GM18502 (cell line): ENCODE results near the gene TECTB.
A peak's percentile ranks its signal among the peaks of the same experiment; 100 is the strongest.

Experiments used
- ATAC-seq: cut with Tn5 transposase; IDR thresholded peaks from one replicate; pipeline ENCODE4 v1.9.1; 2021; ENCODE audit warnings: mild to moderate bottlenecking; ENCODE audit not compliant: unreplicated experiment, poor library complexity

The TECTB gene

DNA sequence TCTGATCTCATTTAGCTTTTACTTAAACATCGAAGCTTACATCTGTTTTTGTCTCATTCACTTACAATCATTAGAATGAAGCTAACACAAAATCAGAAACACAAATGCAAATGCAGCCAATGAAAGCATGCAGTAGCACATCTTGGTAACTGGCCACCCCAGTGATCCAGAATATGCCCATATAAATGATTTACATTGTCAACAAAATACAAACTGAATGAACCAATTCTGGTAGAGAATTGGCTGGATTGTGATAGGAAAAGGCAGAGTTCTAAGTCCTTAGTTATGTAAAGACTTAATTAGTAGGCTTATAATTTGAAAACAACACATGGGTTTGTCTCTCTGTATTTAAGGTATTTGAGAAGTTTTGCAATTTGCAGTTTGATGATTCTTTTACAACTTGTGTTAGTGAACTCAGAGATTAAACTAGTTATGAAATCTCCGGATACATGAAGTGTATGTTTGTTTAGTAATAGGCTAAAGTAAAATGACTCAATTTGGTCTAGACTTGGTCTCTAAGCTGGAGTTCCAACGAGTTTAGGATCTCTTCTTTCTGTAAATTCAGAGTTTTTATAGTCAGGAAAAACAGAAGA lies 21.2 kb downstream of the TECTB start:
- ATAC-seq, result no peak

DNA sequence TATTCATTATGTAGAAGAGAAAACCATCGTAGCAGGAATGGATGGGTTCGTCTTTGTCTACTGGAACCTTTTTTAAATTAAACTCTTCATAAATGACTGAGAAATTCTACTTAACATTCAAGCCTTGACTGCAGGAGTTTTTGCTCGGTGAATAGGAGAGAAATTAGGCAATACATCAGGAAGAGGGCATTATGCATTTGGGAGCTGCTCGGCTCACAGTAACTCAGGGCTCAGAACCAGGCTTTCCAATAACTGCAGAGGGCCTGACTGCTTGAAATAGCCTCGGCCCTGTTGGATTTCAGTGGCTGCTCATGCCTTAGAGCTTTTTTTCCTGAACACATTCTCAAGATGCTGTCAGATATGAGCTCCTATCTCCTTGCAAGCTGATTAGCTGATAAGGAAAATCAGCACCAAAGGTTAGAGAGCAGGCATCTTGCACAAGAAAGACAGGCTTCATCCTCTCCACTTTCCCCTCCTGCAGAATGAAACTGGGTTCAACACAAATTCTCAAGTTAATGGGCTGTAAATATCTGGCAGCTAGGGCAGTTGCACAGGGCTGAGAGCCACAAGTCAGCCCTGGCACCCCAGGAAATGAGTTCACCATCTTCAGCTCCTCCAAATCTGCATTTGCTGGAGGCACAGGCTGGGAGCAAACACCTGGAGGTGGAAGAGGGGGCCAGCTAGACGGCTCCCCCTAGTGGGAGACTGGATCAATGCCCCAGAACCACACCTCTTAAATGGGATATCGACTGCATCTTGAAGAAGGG lies 24.3 kb downstream of the TECTB start:
- peak; percentile 78 for ATAC-seq

DNA sequence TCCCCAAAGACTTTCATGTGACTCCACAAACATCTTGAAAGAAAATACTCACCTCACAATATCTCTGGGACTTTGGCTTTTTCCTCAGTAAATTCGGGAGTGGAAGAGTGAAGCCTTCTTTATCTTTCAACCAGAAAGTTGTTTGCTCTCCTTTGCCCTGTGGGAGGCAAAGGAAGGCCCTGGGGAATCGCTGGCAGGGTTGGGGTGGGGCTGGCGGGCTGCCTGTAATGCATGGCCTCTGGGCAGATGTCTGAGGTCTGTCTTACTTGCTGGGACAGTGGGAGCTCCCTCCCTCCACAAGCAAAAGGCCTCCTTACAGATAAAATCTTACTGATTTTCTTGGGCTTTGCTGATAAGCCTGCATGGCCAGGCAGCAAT lies 24.9 kb downstream of the TECTB start:
- no peak for ATAC-seq

DNA sequence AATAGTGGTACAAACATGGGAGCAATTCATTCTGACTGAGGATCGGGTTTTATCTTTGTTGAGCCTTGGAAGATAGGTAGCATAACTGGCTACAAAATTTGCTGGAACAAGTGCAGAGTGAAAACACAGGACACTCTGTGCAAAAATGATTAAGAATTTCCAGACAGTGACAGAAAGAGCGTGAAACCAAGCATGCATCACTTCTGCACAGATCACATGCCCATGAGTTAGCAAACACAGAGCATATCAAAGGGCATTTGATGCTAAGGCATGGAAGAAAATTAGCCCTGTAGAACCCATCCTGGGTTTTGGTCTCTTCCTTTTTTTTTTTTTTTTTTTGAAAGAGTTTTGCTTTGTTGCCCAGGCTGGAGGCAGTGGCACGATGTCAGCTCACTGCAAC lies 28.3 kb downstream of the TECTB start:
- ATAC-seq, result no peak

DNA sequence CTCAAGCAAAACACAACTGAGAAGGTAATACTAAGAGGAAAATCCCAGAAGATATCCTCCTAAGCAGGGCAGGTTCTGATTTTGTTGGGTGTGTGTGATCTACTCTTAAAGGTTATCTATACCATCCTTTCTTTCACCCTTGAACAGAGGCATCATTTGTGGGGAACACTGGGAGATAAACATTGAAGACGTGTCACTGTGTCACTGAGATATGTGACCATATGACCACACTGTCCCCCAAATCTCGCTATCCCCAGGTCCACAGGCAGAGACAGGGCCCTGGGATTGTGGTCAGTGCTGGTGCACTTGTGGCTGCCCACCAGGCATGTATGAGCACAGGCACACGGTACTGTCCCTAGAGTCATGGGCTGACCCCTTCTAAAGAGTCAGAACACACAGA lies 30.0 kb downstream of the TECTB start:
- ATAC-seq, result no peak

DNA sequence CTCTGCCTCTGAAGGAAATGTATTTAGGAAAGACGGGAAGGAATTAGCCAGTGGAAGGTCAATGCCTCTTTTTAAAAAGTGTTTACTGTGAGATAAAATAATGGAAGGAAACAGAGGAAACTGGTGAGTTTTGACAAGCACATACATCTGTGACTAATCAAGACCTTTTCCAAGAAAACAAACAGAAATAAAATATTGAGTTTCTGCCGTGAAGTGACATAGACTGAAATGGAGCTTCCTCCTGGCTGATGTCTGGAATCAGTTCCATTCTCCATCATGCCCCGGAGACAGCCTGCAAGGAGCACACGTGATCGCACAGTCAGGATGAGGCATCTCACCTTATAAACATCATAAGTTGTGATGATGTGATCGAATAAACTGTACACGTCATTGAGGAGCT lies 30.7 kb downstream of the TECTB start:
- no peak for ATAC-seq

DNA sequence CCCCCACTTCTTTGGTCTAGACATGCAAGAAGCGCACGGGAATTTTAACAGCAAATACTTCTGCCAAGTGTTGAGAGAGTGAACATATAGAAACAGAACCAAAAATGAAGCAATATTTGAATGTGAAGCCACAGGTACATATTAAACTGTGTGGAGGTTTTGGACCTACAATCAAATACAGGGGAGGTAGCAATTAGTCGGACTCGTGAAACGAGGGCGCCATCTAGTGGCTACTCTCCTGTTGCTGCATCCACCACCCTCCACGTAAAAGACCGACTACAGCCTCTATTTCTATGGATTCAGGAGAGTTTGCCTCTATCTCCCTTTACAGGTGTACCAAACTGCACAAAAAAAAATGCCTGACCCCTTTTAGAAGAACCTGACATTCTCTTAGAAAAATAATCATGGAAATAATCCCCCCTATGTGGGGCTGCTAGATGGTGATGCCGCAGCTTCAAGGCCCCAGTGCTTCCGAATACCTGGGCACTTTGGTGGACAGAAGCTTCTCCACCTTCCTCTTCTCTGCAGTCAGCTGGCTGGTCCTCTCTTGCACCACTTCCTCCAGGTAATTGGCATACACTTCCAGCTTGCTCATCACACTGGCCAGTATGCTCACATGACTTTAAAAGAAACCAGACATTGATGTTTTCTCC lies 31.7 kb downstream of the TECTB start:
- ATAC-seq, result peak; percentile 84

DNA sequence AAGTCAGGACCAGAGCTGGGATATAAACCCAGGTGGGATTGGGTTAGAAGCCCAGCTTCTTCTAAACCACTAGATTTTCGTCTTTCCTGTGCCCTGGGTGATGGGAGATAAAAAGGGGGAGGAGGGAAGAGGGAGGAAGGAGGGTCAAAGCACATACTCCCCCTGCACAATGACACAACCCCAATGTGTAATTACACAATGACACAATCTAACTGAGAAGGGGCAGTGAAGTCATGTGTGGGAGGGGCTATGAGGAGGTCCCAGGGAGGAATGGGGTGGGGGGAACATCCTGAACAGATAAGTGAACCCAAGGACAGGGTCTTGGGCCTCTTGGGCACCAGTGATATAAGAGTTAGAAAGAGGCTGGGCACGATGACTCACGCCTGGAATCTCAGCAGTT lies 44.5 kb downstream of the TECTB start:
- no peak for ATAC-seq

DNA sequence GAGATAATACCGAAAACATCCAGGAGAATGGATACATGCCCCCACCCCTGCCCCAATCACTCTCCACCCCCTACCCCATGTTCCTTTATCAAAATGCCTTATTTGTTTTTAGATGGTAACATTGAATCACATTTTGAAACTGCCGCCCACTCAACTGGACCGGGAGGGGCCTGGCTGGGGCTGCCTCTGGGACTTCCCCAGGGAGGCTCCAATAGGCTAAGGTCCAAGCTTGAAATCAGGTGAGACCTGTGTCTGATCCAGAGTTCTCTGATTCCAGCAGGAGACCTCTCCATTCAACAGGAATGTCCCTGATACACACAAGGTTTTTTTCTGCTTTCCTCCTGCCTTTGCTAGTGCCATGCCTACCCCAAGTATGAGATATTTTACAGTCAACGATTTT lies 47.0 kb downstream of the TECTB start:
- ATAC-seq, result no peak

DNA sequence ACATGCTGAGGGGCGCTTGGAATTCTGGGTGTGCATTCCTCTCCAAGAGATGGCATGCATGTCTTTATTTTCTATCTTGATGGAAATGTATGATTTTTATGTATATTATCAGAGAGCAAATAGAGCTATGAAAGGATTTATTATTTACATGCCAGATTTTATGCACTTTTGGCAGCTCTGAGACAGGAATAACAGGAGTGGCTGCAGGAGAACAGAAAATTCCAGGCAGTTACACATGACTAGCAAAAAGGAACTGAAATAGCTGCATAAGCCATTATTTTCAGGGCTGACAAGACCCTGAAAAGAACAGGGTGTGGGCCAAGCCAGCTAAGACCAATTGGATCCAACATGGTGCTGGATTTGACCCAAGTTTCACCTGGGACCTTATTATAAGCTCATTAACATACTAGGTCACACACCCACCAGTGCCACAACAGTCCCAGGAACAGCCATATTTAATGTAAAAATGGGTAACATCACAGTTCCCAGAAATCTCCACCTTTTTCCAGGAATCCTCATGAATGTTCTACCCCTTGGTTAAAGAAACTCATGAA lies 47.5 kb downstream of the TECTB start:
- no peak for ATAC-seq

DNA sequence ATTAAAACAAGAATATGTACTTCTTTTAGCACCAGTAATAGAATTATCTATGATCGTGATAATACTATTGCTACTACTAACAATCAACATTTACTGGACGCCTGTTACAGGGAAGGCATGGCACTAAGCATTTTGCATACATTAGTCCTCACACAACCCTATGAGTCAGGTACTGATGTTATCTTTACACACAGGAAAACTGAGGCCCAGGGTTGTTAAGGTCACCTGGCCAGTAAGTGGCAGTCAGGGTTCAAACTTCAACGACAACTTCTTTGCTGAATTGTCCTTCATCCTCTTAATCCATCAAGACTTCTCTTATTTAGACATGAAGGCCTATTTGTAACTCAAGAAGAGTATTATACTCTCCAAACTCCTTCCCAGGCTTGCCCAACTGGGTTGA lies 48.8 kb downstream of the TECTB start:
- no peak for ATAC-seq

DNA sequence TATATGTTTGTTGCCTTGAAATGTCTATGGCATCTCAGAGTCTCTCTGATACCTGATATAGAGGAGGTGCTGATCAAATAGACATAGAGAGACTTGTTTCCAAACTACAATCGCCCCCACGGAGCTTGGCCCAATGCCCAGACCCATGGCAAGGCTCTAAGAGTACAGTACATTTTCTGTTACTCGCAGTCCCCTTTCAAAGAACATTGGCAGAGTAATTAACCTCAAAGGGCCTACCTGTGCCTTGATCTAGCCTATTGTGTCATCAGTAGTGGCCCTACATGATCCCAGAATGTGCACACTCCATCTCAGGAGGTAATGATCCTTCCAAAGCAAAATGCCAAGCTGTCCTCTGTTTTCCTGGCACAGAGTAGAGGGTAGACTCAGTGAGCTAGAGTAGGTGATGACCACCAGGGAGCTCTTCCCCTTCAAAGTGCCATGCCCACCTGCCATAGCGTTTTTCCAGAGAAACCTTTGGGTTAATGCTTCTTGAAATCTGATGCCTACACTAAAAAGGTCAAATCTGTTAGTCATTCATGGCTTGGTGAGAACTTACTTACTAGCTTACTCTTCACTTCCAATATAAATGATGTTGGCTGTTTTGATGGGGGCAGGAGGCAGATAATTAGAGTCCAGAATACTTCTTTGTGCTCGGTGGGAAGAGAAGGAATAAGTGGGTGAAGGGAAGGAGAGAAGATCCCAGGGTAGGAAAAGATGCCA lies 49.5 kb downstream of the TECTB start:
- no peak for ATAC-seq

DNA sequence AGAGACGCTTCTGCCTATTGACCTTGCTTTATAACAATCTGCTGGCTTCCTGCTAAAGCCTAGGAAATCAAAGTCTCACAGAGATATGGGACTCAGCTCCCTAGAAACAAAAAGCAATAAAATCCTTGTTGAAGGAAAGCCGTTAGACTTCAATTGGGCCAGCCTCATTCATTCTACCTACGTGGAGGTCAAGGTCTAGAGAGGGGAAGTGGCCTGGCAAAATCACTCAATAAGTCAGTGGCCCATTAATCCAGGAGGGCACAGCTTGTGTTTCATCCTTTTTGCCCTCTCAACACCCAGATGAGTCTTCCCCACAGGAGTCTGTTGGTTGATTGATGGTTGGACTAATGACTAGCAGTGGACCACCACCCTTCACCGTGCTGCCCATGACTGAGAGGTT lies 50.3 kb downstream of the TECTB start:
- no peak for ATAC-seq

DNA sequence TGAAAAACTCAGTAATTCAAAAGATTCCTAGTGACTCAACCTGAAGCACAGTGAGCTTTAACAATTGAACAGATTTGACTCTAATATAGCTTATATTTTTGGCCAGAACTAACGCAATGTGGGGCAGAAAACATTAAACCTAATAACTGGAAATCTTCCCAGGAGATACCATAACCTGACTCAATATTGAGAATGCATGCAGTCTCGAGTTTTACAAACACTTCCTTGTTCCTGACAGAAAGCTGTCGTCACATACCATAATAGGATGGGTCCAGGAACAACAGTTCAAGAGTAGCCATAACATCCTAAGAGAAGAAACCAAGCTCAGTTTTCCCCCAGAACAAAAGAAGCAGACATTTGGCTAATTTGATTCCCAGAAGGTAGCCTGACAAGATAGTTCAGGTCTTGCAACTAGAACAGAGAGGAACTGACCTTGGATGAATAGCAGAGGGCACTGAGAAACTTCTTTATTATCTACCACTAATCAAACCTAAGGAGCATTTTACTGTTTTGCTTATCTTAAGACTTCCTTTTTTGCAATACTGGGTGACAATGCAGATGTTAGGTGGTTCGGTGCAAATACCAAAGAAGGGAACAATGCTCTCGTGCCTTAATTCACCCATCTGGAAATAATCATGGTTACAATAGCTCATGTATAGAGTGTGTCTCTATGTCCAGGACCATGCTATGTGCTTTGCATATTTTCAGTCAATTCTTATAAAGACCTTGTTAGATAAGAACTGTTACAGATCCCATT lies 52.1 kb downstream of the TECTB start:
- ATAC-seq, result no peak

DNA sequence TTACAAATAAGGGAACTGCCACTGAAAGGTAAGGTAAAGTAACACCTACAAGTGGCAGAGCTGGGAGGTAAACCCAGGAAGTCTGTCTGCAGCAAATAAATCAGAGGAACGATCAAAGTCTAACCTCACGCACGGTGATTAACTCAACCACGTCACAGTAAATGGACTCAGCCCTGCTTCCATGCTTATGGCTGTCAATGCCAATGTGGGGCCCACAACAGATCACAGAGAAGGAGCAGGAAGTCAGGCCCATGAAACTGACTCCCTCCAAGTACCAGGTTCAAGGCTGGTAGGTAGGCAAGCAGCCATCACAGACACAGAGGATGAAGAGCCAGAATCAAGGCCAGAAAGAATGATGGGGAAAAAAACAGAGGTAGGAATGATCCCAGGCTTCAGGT lies 52.7 kb downstream of the TECTB start:
- no peak for ATAC-seq

DNA sequence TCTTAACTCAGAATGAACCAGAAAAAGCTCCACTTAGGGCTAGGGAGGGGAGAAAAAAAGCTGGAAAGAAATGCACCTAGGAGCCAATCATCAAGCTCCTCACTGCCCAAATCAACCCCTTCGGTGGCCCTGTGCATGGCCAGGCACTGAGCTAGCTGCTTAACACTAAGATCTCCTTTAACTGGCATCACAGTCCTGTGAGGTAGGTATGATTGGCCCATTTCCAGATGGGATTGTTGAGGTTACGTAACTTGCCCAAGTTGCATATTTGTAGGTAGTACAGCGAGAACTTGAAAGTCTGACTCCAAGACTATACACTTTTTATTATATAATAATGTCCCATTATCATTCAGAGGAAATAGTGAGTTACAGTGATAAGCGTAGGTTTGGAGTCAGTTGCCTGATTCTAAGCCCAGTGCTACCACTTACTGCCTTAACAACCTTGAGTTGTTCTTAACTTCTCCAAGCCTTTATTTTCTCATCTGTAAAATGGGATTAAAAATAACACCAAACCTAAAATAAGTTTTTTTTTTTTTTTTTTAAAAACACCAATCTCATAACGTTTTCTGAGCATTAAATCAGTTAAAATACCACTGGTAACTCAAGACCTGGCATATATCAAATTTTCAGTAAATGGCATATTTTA lies 53.5 kb downstream of the TECTB start:
- no peak for ATAC-seq

DNA sequence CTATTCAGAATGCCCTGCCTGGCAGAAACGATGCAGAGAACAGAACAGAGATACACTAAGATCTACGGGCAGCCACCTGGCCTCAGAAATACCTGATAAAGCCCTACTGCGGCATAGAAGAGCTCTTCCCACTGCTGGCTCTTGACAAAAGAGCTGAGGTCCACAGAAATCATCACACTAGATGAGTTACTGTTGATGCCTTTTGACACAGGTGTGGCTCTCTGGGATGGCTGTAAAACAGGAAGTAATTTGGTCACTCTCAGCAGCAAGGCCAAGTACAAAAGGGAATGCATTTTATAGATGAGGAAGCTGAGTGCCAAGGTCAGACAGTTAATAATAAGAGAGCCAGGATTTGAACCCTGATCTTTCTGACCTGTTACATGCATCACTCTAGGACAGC lies 55.8 kb downstream of the TECTB start:
- ATAC-seq, result no peak

DNA sequence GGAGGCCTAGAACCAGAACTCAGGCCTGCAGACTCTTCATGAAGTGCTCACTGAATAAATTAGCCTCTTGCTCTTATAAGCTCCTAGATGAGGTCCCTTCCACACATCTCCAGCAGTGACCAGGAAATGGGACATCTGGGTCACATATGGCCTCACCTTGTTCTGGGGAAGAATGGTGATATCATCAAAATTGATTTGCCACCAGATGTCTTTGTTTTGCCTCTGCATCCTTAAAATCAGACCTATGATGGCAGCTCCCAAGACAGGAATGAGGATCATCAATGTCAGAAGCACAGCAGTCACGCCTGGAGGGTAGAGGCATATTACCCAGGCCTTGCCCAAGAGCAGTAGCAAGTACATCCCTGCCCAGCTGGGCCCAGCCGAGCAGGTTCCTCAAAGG lies 57.4 kb downstream of the TECTB start:
- ATAC-seq, result no peak

DNA sequence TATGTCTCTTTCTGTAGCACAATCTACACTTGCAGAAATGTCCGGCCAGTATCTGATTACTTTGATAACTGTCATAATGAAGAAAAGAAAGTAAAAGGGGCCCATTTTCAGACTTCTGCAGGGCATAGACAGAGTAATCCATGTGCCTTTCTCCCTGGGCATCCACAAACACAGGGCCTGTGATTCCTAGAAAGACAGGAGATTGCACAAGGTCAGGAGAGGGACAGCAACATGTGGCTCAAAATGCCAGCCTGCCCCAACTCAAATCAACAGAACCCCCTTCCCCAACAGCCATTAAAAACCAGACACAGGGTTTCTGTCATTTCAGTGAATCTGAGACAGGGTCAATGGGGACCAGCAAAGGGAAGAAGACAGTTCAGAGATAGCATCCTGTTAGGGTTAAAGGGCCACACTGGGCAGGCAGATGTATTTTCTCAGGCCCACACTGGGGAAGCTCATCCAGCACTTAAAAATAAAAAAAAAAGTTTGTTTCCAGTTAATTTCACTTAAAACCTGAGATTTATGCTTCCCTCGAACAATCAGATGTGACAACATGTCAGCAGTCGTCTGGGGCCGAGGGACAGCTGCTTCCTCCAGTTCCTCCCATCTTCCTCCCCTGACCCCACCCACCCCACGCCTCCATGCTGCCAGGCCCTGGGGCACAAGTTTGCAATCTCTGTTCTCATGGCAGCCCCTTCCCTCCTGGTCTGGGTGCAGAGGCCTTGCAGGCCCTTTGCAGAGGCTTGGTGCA lies 60.0 kb downstream of the TECTB start:
- ATAC-seq, result no peak
